Lower leg skin (tissue), 4 donors: Measurements from ENCODE around the gene ZP1. TPM values are rescaled to one million over a fixed set of nuclear protein-coding genes. Genes with fewer than 3 reads are reported as not detected.

Experiments used
- DNase-seq, 2 donors: peaks; one replicate each; pipeline ENCODE4 v3.0.0-alpha.2; 2019; ENCODE audit warnings: low spot score in 2 of 2
- H3K4me3 ChIP-seq: fragments of 200-600 bp; sonication (generic); 2 replicates; pipeline ENCODE4 v1.5.1; 2017; ENCODE audit warnings: mild to moderate bottlenecking, low read depth; ENCODE audit not compliant: poor library complexity, severe bottlenecking
- POLR2A ChIP-seq, 2 donors: fragments of 450-650 bp; IDR thresholded peaks; one replicate each; pipeline ENCODE4 v1.6.1; 2016 to 2017; ENCODE audit warnings: antibody characterized with exemption in 2 of 2, mild to moderate bottlenecking in 1 of 2, moderate library complexity in 1 of 2
- WGBS, 2 donors: methylation state at CpG; one replicate each; pipeline ENCODE4 v1.1.5; 2018; 5-methylcytosine and 5-hydroxymethylcytosine counted together
- intact Hi-C: fragments of 100-400 bp; cut with DNase I; formaldehyde crosslinking; loops from one replicate; pipeline ENCODE4 v1.15.0; 2023; ENCODE audit warnings: low total_unique reads
- total RNA-seq, 4 donors: library from RNA; depleted of rRNA; stranded (reverse); fragments of >200 nt; gene quantifications; one replicate each; pipeline ENCODE4 v1.1.0, GENCODE V29; 2016
- TF ChIP-seq, protein P1 (sequence below), 3 donors: fragments of 450-650 bp; IDR thresholded peaks; one replicate each; pipeline ENCODE4 v1.5.1; 2016; ENCODE audit warnings: antibody characterized with exemption in 3 of 3, mild to moderate bottlenecking in 3 of 3, moderate library complexity in 2 of 3

Gene ZP1
- total RNA-seq, 4 donors from 2014 or later: 0.25 to 0.26 TPM; not detected in 2

GRCh38 chr11:60910711-60911380 lies 43.5 kb downstream of the ZP1 start:
- 59 to 72% methylated on average over 5 of the region's 5 CpGs for WGBS, 2 donors
- intact Hi-C loops: no loop called here
- H3K4me3 ChIP-seq: no peak overlapping the region
- DNase-seq: peak in 1 of 2 donors; percentile 21
- TF ChIP-seq, protein P1, sequence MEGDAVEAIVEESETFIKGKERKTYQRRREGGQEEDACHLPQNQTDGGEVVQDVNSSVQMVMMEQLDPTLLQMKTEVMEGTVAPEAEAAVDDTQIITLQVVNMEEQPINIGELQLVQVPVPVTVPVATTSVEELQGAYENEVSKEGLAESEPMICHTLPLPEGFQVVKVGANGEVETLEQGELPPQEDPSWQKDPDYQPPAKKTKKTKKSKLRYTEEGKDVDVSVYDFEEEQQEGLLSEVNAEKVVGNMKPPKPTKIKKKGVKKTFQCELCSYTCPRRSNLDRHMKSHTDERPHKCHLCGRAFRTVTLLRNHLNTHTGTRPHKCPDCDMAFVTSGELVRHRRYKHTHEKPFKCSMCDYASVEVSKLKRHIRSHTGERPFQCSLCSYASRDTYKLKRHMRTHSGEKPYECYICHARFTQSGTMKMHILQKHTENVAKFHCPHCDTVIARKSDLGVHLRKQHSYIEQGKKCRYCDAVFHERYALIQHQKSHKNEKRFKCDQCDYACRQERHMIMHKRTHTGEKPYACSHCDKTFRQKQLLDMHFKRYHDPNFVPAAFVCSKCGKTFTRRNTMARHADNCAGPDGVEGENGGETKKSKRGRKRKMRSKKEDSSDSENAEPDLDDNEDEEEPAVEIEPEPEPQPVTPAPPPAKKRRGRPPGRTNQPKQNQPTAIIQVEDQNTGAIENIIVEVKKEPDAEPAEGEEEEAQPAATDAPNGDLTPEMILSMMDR (IDR thresholded peaks at IDR 0.05): no peak
- no peak for TF ChIP-seq POLR2A (IDR thresholded peaks at IDR 0.05)

DNA sequence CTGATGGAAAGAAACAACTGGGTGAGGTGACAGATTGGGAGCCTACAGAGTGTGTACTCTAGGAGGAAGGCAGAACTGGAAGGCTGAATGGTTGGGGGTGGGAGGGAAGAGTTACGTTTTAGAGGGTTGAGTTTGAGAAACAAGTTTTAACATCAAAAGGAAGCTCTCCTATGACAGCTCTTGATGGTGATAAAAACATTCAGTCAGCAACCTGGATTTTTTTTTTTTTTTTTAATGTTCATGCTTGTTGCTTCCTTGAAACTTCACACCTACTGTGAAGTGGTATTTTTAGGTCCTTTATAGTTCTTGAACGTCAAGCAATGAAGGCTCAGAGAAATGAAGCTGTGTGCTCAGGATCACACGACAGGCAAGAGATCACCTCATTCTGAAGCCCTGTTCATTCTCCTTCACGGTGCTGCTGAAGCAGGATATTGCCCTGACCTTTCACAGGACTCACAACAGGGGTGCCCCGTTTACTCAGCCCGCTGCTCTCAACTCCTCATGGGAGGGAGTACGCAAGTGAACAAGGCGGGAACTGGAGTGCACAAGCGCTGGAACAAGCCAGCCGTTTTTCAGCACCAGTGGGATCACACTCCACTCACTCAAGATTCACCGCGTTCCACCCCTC lies 45.0 kb downstream of the ZP1 start:
- no peak for DNase-seq
- WGBS, 2 donors: 69 to 75% methylated on average over 12 of the region's 12 CpGs
- TF ChIP-seq, protein P1 (IDR thresholded peaks at IDR 0.05): no peak
- TF ChIP-seq POLR2A (IDR thresholded peaks at IDR 0.05): no peak
- H3K4me3 ChIP-seq: no peak overlapping the region
- intact Hi-C loops: no loop called here

DNA sequence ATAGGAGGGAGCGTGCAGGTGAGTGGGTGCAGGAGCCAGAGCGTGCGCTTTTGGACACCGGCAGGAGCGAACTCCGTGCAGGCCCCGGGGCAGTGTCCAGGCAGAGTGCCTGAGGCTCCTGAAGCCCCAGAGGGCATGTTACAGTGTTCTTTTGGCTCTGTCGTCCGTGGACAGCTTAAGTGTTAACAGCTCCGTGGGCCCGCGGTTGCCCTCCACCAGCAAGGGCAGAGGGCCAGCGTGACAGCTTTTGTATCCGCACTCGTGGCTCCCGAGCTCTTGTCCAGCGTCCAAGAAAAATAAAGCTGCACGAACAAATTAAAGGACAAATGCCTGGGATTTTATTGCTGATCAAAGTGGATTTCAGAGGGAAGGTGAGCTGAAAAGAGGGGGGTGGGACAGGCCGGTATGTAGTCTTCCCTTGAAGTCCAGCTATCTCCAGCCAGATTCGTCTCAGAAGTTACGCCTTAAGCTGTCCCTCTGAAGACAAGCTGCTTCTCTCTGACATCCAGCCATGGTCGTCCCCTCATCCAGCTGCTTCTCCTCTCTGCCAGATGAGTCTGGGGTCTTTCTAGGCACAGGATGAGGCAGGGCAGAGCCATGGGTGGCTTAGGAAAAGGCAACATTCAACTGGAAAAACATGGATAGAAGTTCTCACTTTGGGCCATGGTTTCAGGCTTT lies 45.6 kb downstream of the ZP1 start:
- no peak for TF ChIP-seq POLR2A (IDR thresholded peaks at IDR 0.05)
- TF ChIP-seq, protein P1 (IDR thresholded peaks at IDR 0.05): no peak
- intact Hi-C loops: no loop called here
- H3K4me3 ChIP-seq: no peak overlapping the region
- no peak for DNase-seq
- WGBS, 2 donors: 65 to 76% methylated on average over 22 of the region's 22 CpGs

DNA sequence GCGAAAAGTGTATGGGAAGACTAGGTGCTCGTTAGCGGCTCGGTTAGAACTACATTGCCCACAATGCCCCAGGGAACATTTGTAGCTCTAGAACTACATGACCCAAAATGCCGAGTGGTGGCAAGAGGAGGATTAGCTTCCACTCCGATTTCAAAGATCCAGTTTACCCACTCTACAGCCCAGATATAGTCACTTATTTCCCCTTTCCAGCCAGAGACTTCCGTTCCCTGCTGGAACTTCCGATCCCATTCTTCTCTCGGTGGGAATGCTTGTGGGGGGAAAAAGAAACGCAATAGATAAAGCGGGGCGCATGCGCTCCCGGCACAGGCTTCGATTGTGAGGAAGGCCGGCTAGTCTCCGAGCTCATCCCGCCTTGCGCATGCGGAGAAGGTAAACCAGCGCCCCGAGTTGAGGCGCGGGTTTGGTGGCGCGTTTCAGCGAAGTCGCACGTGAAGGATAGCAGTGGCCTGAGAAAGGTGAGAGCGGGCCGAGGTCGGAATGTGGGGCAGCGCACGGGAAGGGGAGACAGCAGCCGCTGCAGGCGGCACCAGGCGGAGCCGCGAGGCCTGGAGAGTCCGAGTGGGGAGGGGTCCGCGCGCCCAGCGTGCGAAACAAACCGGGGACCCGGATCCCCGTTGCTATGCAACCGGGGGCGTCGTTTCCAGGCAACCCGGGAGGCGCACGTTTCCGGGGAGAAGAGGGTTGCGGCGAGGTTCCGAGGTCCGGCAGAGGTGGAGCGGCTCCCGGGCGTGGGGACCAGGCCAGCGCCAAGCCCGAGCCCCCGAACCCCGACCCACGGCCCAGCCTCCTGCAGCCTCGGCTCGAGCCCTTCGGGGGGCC lies 46.7 kb downstream of the ZP1 start, which contains the start of gene TMEM109:
TSS of gene TMEM109 (plus strand) at position 366 of the 840 bp plus-strand sequence. CDS start 5,536 bp downstream, outside the sequence.
- 0 to 1% methylated on average over 45 to 57 of the region's 70 CpGs for whole genome bisulfite sequencing, 2 donors
- peak; percentile 86 to 97 for DNase-seq
- TF ChIP-seq, protein P1 (IDR thresholded peaks at IDR 0.05): no peak
- no peak for TF ChIP-seq POLR2A (IDR thresholded peaks at IDR 0.05)
- intact Hi-C loops: no loop called here
- H3K4me3 ChIP-seq: peak within 1 kb of the TSS; percentile 64

GRCh38 chr11:60914633-60915247 lies 47.4 kb downstream of the ZP1 start:
- intact Hi-C loops: no loop called here
- DNase-seq: no peak
- H3K4me3 ChIP-seq: peak overlapping the region; percentile 64
- WGBS, 2 donors: 1% methylated on average over 13 of the region's 31 CpGs
- TF ChIP-seq POLR2A (IDR thresholded peaks at IDR 0.05): no peak
- TF ChIP-seq, protein P1 (IDR thresholded peaks at IDR 0.05): no peak
